Measurements from ENCODE around the gene CTH. TPM values are rescaled to one million over a fixed set of nuclear protein-coding genes. Genes with fewer than 3 reads are reported as not detected.
A peak's percentile ranks its signal among the peaks of the same experiment; 100 is the strongest.
"Not testable (repeated sequence)": the region's sequence is repeated elsewhere in the genome, so short reads cannot be mapped to it uniquely, and the experiment has no call there.

The CTH gene
- polyA plus RNA-seq, 3 donors: 5.5 to 8.6 (median 6.8) TPM

GRCh38 chr1:70401974-70402373 is 9.1 kb upstream of the CTH start:
- H3K27ac ChIP-seq (ENCODE audit: low read depth, low read length): no peak overlapping the region

GRCh38 chr1:70403759-70404158 is 7.3 kb upstream of the CTH start:
- 86 to 96% (median 88%) methylated on average over 2 of the region's 2 CpGs for WGBS, 3 donors
- H3K27ac ChIP-seq (ENCODE audit: low read depth, low read length): no peak overlapping the region

More at GRCh38 chr1:70401974-70402373, 9.1 kb upstream of the CTH start:
- 86 to 87% (median 87%) methylated on average over 1 of the region's 1 CpG for WGBS, 3 donors

DNA sequence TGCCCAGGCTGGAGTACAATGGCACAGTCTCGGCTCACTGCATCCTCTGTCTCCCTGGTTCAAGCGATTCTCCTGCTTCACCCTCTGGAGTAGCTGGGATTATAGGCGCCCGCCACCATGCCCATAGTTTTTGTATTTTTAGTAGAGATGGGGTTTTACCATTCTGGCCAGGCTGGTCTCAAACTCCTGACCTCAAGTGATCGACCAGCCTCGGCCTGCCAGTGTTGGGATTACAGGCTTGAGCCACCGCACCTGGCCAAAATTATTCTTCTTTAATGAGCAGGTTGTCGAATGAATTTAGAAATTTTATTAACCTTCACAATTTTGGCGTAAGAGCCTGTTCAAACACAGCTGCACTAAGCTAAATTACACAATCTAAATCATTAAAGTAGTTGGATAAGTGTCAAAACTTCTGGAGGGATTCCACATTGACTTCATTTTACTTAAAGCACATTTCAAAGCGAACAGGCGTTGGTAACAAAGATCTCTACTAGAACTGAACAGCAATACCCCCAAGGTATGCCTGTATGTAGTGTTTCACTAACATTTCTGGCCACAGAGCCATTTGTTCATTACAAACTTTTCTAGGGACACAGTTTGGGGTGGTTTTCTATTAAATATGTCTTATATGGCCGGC is 5.2 kb upstream of the CTH start:
- no peak overlapping the region for H3K27ac ChIP-seq (ENCODE audit: low read depth, low read length)
- 74 to 86% (median 86%) methylated on average over 12 of the region's 12 CpGs for WGBS, 3 donors

GRCh38 chr1:70409136-70409535 is 1.9 kb upstream of the CTH start:
- no peak overlapping the region for H3K27ac ChIP-seq (ENCODE audit: low read depth, low read length)
- 93 to 98% (median 97%) methylated on average over 2 of the region's 2 CpGs for WGBS, 3 donors

GRCh38 chr1:70411360-70411844 is 334 bp downstream of the CTH start:
- H3K27ac ChIP-seq (ENCODE audit: low read depth, low read length): peak overlapping the region; percentile 51
- 1 to 2% (median 1%) methylated on average over 17 of the region's 17 CpGs for WGBS, 3 donors

DNA sequence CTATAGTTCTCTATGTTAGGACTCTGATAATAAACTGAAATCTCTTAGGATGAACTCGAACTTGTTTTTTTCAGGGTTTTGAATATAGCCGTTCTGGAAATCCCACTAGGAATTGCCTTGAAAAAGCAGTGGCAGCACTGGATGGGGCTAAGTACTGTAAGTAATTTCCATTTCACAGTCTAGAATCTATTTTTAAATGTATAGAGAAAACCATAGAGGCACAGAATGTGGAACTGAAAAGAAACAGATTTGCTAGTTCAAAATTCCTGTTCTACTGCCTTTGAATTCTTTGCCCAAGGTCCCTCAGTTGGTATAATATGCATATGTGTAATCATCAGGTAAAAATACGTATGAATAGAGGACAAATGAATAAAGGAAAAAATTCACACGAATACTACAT is 4.8 kb downstream of the CTH start:
- H3K27ac ChIP-seq (ENCODE audit: low read depth, low read length): no peak overlapping the region
- 64 to 87% (median 69%) methylated on average over 4 of the region's 4 CpGs for WGBS, 3 donors

DNA sequence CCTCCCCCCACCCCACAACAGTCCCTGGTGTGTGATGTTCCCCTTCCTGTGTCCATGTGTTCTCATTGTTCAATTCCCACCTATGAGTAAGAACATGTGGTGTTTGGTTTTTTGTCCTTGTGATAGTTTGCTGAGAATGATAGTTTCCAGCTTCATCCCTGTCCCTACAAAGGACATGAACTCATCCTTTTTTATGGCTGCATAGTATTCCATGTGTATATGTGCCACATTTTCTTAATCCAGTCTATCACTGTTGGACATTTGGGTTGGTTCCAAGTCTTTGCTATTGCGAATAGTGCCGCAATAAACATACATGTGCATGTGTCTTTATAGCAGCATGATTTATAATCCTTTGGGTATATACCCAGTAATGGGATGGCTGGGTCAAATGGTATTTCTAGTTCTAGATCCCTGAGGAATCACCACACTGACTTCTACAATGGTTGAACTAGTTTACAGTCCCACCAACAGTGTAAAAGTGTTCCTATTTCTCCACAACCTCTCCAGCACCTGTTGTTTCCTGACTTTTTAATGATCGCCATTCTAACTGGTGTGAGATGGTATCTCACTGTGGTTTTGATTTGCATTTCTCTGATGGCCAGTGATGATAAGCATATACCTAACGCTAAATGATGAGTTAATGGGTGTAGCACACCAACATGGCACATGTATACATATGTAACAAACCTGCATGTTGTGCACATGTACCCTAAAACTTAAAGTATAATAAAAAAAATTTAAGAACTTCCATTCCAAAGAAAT is 8.1 kb downstream of the CTH start:
- not testable (repeated sequence) for H3K27ac ChIP-seq (ENCODE audit: low read depth, low read length)
- WGBS, 3 donors: 80 to 92% (median 89%) methylated on average over 4 of the region's 4 CpGs

DNA sequence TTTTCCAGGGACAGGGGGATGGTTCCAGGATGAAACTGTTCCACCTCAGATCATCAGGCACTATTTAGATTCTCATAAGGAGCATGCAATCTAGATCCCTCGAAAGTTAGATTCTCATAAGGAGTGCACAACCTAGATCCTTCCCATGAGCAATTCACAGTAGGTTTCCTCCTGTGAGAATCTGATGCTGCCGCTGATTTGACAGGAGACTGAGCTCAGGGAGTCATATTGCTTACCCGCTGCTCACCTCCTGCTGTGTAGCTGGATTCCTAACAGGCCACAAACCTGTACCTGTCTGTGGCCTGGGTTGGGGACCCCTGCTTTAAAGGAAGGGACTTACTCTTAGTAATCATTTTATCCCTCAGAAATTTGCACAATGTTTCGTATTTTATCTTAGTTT is 9.3 kb downstream of the CTH start:
- H3K27ac ChIP-seq (ENCODE audit: low read depth, low read length): no peak overlapping the region
- 90 to 98% (median 92%) methylated on average over 4 of the region's 4 CpGs for WGBS, 3 donors

- 78 to 80% (median 80%) methylated on average over 7 of the region's 7 CpGs for whole genome bisulfite sequencing, 3 donors
Measured at GRCh38 chr1:70426154-70427131, 15.4 kb downstream of the CTH start.

GRCh38 chr1:70427976-70428375 is 16.9 kb downstream of the CTH start:
- WGBS, 3 donors: 84 to 89% (median 85%) methylated on average over 3 of the region's 3 CpGs
- no peak overlapping the region for H3K27ac ChIP-seq (ENCODE audit: low read depth, low read length)

More at GRCh38 chr1:70426154-70427131, 15.4 kb downstream of the CTH start:
- no peak overlapping the region for H3K27ac ChIP-seq (ENCODE audit: low read depth, low read length)

GRCh38 chr1:70429219-70429618 is 18.2 kb downstream of the CTH start:
- no peak overlapping the region for H3K27ac ChIP-seq (ENCODE audit: low read depth, low read length)
- WGBS, 3 donors: 72 to 93% (median 91%) methylated on average over 2 of the region's 2 CpGs

- 93 to 100% (median 100%) methylated on average over 1 of the region's 1 CpG for WGBS, 3 donors
- H3K27ac ChIP-seq (ENCODE audit: low read depth, low read length): no peak overlapping the region
Measured at GRCh38 chr1:70429757-70430156, 18.7 kb downstream of the CTH start.

DNA sequence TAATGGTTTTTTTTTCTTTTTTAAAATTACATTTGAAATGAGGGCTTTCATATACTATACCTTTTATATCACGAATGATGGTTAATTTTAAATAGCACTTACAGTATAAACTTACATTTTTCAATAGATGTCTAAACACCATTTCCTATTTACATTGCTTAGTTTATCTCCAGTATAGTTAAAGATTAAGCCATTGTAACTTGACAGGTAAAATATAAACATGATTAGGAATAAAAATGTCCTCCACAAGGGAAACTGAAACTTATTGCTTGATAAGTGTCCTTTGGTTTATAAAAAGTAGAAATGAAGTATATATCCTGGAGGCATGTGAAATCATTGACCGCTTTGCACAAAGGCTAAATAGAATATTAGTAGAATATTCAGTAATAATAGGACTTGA is 20.2 kb downstream of the CTH start:
- H3K27ac ChIP-seq (ENCODE audit: low read depth, low read length): no peak overlapping the region
- 41 to 95% (median 93%) methylated on average over 2 of the region's 2 CpGs for WGBS, 3 donors

- no peak overlapping the region for H3K27ac ChIP-seq (ENCODE audit: low read depth, low read length)
- 31 to 82% (median 76%) methylated on average over 3 of the region's 3 CpGs for WGBS, 3 donors
Measured at GRCh38 chr1:70431874-70432273, 20.8 kb downstream of the CTH start.

GRCh38 chr1:70434253-70434859 is 23.3 kb downstream of the CTH start:
- H3K27ac ChIP-seq (ENCODE audit: low read depth, low read length): no peak overlapping the region
- 93 to 100% (median 94%) methylated on average over 1 of the region's 1 CpG for WGBS, 3 donors

DNA sequence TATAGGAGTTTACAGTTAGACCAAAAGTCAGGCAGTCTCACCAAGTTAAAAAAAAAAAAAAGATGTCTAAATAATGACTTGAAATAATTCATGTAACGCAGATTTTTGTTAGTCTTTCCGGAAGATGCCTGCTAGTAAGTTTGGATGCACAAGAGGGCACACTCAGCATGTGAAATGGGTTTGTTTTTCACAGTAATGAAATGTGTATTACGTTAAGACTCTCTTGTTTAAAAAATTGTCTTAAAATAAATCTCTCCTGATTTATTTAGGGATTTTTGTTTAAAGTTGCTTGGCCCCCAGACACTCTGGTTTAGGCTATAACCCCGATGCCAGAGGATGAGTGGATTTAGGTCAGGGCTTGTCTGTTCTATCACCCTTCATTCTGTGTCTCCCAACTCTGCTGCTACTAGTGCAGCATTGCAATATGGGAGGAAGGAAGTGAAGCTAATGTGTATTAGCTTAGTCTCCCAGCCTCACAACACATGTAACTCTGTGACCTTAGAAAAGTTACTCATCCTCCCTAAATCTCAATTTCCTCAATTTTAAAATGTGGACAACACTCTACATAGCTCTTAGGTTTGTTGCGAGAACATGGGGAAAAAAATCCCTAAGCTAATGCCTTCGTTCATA is 25.7 kb downstream of the CTH start:
- no peak overlapping the region for H3K27ac ChIP-seq (ENCODE audit: low read depth, low read length)
- WGBS, 3 donors: 61 to 75% (median 64%) methylated on average over 6 of the region's 6 CpGs

DNA sequence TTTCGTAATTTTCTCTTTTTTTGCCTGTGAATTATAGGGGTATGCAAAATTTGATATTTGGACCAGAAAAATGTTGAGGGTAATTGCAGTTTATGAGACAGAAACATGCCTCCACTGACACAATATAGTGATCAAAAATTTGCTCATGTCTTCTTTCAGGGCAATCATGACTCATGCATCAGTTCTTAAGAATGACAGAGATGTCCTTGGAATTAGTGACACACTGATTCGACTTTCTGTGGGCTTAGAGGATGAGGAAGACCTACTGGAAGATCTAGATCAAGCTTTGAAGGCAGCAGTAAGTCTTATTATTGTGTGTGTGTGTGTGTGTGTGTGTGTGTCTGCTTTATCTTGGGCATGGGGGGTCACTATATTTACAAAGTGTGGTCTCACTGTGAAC is 27.5 kb downstream of the CTH start:
- WGBS, 3 donors: 63 to 89% (median 83%) methylated on average over 2 of the region's 2 CpGs
- no peak overlapping the region for H3K27ac ChIP-seq (ENCODE audit: low read depth, low read length)
